Activated CD4-positive, alpha-beta T cell treated with anti-CD3 and anti-CD28 coated beads for 48 hours (primary cell): ENCODE results near the gene CCDC201.
"Not testable (repeated sequence)": the region's sequence is repeated elsewhere in the genome, so short reads cannot be mapped to it uniquely, and the experiment has no call there.

Experiments used
- DNase-seq: peaks from one replicate; pipeline ENCODE4 v3.0.0-alpha.2; 2020

CCDC201 gene

DNA sequence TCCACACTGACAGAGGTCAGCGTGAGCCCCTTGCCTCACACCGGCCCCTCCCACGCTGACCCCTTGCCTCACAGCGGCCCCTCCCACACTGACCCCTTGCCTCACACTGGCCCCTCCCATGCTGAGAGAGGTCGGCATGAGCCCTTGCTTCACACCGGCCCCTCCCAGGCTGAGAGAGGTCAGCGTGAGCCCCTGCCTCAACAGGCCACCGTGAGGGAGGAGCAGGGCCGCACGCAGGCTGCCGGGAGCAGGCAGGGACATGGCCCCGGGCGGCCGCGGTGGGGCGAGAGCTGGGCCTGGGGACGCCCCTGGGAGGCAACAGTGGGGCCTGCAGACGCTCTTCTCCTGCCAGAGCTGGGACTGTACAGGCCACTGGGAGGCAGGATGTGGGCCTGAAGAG is 59.1 kb downstream of the CCDC201 start:
- DNase-seq = not testable (repeated sequence)

- DNase-seq = no peak
These were observed 59.9 kb downstream of the CCDC201 start for GRCh38 chr7:45812946-45813345.

- DNase-seq = not testable (repeated sequence)
These were observed 61.1 kb downstream of the CCDC201 start for GRCh38 chr7:45811652-45812234.

GRCh38 chr7:45810451-45811005 is 62.4 kb downstream of the CCDC201 start:
- DNase-seq = not testable (repeated sequence)
